ENCODE measurements around the gene ZDHHC1.
"Not testable (repeated sequence)": the region's sequence is repeated elsewhere in the genome, so short reads cannot be mapped to it uniquely, and the experiment has no call there.

ZDHHC1 gene

GRCh38 chr16:67431775-67432505 is 15.7 kb upstream of the ZDHHC1 start:
- DNase-seq (ENCODE audit: low read depth in 4 of 4, low spot score in 1 of 4) = no peak

GRCh38 chr16:67430977-67431774 is 14.9 kb upstream of the ZDHHC1 start, which contains the start of gene HSD11B2:
Gene HSD11B2 (plus strand): TSS chr16:67431121. CDS start chr16:67431249, 128 bp downstream.
- no peak for DNase-seq (ENCODE audit: low read depth in 4 of 4, low spot score in 1 of 4)

GRCh38 chr16:67430504-67430976 is 14.3 kb upstream of the ZDHHC1 start:
- DNase-seq (ENCODE audit: low read depth in 4 of 4, low spot score in 1 of 4) = no peak

GRCh38 chr16:67429799-67430503 is 13.7 kb upstream of the ZDHHC1 start:
- DNase-seq (ENCODE audit: low read depth in 4 of 4, low spot score in 1 of 4) = no peak

GRCh38 chr16:67429053-67429798 is 12.9 kb upstream of the ZDHHC1 start:
- no peak for DNase-seq (ENCODE audit: low read depth in 4 of 4, low spot score in 1 of 4)

- DNase-seq (ENCODE audit: low read depth in 4 of 4, low spot score in 1 of 4) = peak in 3 of 4 experiments; percentile 35 to 39 (median 38)
Measured at GRCh38 chr16:67428146-67428731, 12.0 kb upstream of the ZDHHC1 start.

- no peak for DNase-seq (ENCODE audit: low read depth in 4 of 4, low spot score in 1 of 4)
Measured at GRCh38 chr16:67426950-67427349, 10.7 kb upstream of the ZDHHC1 start.

- DNase-seq (ENCODE audit: low read depth in 4 of 4, low spot score in 1 of 4) = no peak
Measured at GRCh38 chr16:67426022-67426421, 9.7 kb upstream of the ZDHHC1 start.

GRCh38 chr16:67425580-67425979 is 9.3 kb upstream of the ZDHHC1 start:
- DNase-seq (ENCODE audit: low read depth in 4 of 4, low spot score in 1 of 4) = no peak

- no peak for DNase-seq (ENCODE audit: low read depth in 4 of 4, low spot score in 1 of 4)
Measured at GRCh38 chr16:67425061-67425460, 8.8 kb upstream of the ZDHHC1 start.

GRCh38 chr16:67424261-67424615 is 8.0 kb upstream of the ZDHHC1 start:
- no peak for DNase-seq (ENCODE audit: low read depth in 4 of 4, low spot score in 1 of 4)

- DNase-seq (ENCODE audit: low read depth in 4 of 4, low spot score in 1 of 4) = no peak
Measured at GRCh38 chr16:67423611-67424260, 7.5 kb upstream of the ZDHHC1 start.

- no peak for DNase-seq (ENCODE audit: low read depth in 4 of 4, low spot score in 1 of 4)
Measured at GRCh38 chr16:67423015-67423414, 6.7 kb upstream of the ZDHHC1 start.

- DNase-seq (ENCODE audit: low read depth in 4 of 4, low spot score in 1 of 4) = no peak
Measured at GRCh38 chr16:67421030-67421429, 4.8 kb upstream of the ZDHHC1 start.

GRCh38 chr16:67419931-67420330 is 3.7 kb upstream of the ZDHHC1 start:
- no peak for DNase-seq (ENCODE audit: low read depth in 4 of 4, low spot score in 1 of 4)

- no peak for DNase-seq (ENCODE audit: low read depth in 4 of 4, low spot score in 1 of 4)
Measured at GRCh38 chr16:67419502-67419901, 3.2 kb upstream of the ZDHHC1 start.

GRCh38 chr16:67417333-67418061 is 1.2 kb upstream of the ZDHHC1 start:
- DNase-seq (ENCODE audit: low read depth in 4 of 4, low spot score in 1 of 4) = no peak

GRCh38 chr16:67415421-67415820 is 856 bp downstream of the ZDHHC1 start:
- not testable (repeated sequence) for DNase-seq (ENCODE audit: low read depth in 4 of 4, low spot score in 1 of 4)
